ENCODE results near the gene ZFP62. TPM values are rescaled to one million over a fixed set of nuclear protein-coding genes. Genes with fewer than 3 reads are reported as not detected.

Gene ZFP62
- total RNA-seq, 4 donors from 2014 or later: 12.7 to 31.8 (median 14.6) TPM

GRCh38 chr5:180873615-180874520, 12.8 kb upstream of the ZFP62 start:
- TF ChIP-seq CTCF (IDR thresholded peaks at IDR 0.05; ENCODE audit: low read depth): no peak

GRCh38 chr5:180872419-180872818, 11.3 kb upstream of the ZFP62 start:
- TF ChIP-seq CTCF (IDR thresholded peaks at IDR 0.05; ENCODE audit: low read depth): no peak

- TF ChIP-seq CTCF (IDR thresholded peaks at IDR 0.05; ENCODE audit: low read depth): no peak
Observed at GRCh38 chr5:180870276-180871068, 9.4 kb upstream of the ZFP62 start.

GRCh38 chr5:180869587-180869986, 8.5 kb upstream of the ZFP62 start:
- no peak for TF ChIP-seq CTCF (IDR thresholded peaks at IDR 0.05; ENCODE audit: low read depth)

- no peak for TF ChIP-seq CTCF (IDR thresholded peaks at IDR 0.05; ENCODE audit: low read depth)
Observed at GRCh38 chr5:180868960-180869359, 7.9 kb upstream of the ZFP62 start.

- TF ChIP-seq CTCF (IDR thresholded peaks at IDR 0.05; ENCODE audit: low read depth): no peak
Observed at GRCh38 chr5:180866985-180867384, 5.9 kb upstream of the ZFP62 start.

Measured in subcutaneous adipose tissue (tissue), 4 donors.